Keratinocyte (primary cell): ENCODE data around the gene DYNLRB1. TPM values are rescaled to one million over a fixed set of nuclear protein-coding genes. Genes with fewer than 3 reads are reported as not detected.

Experiments used
- DNase-seq: peaks from one replicate; pipeline ENCODE4 v3.0.0-alpha.2; 2011; ENCODE audit warnings: low read depth, missing footprints, low spot score
- FAIRE-seq: peaks from 2 replicates; lab custom pipeline; 2011; peaks lifted over from hg19 to GRCh38; lab: Jason Lieb, UNC
- H2AFZ ChIP-seq: 2 replicates; pipeline ENCODE4 v1.6.0; 2012; ENCODE audit warnings: low read length, control low read depth, inconsistent platforms; ENCODE audit not compliant: control insufficient read depth
- H3K27ac ChIP-seq: 2 replicates; pipeline ENCODE4 v1.5.1; 2011; ENCODE audit warnings: low read length; ENCODE audit not compliant: control insufficient read depth, insufficient read depth
- H3K27me3 ChIP-seq: 3 replicates; pipeline ENCODE4 v1.6.0; 2011; ENCODE audit warnings: low read length; ENCODE audit not compliant: control insufficient read depth, insufficient read depth; ENCODE audit errors: extremely low read depth
- H3K36me3 ChIP-seq, 2 experiments: 2 replicates in 1 of 2; 3 replicates in 1 of 2; pipeline ENCODE4 v1.5.1; 2011; ENCODE audit warnings: low read length in 2 of 2, mild to moderate bottlenecking in 1 of 2; ENCODE audit not compliant: control insufficient read depth in 2 of 2, insufficient read depth in 2 of 2; ENCODE audit errors: extremely low read depth in 1 of 2
- H3K4me1 ChIP-seq: 3 replicates; pipeline ENCODE4 v1.5.1; 2011; ENCODE audit warnings: low read length; ENCODE audit not compliant: control insufficient read depth, insufficient read depth; ENCODE audit errors: extremely low read depth
- H3K4me2 ChIP-seq: 3 replicates; pipeline ENCODE4 v1.6.0; 2011; ENCODE audit warnings: low read depth, low read length; ENCODE audit not compliant: control insufficient read depth, insufficient read depth; ENCODE audit errors: extremely low read depth
- H3K4me3 ChIP-seq, 3 experiments: fragments of 200-600 bp in 1 of 3; sonication (generic) in 1 of 3; 2 replicates in 2 of 3; 3 replicates in 1 of 3; pipeline ENCODE4 v1.5.1; 2011 to 2016; ENCODE audit warnings: low read length in 3 of 3, mild to moderate bottlenecking in 3 of 3, control low read depth in 2 of 3, inconsistent platforms in 1 of 3, low read depth in 1 of 3, mixed read lengths in 1 of 3, mixed run types in 1 of 3, moderate library complexity in 1 of 3; ENCODE audit not compliant: control insufficient read depth in 2 of 3, insufficient read depth in 2 of 3; ENCODE audit errors: extremely low read depth in 1 of 3
- H3K79me2 ChIP-seq: 2 replicates; pipeline ENCODE4 v1.6.0; 2012; ENCODE audit warnings: low read length; ENCODE audit not compliant: control insufficient read depth, insufficient read depth
- H3K9ac ChIP-seq: 3 replicates; pipeline ENCODE4 v1.6.0; 2011; ENCODE audit warnings: low read length; ENCODE audit not compliant: control insufficient read depth, insufficient read depth; ENCODE audit errors: extremely low read depth
- H3K9me1 ChIP-seq: 3 replicates; pipeline ENCODE4 v1.6.0; 2011; ENCODE audit warnings: low read length; ENCODE audit not compliant: control insufficient read depth, insufficient read depth; ENCODE audit errors: extremely low read depth
- H3K9me3 ChIP-seq: 2 replicates; pipeline ENCODE4 v1.5.1; 2012; ENCODE audit warnings: low read depth, low read length; ENCODE audit not compliant: control insufficient read depth
- H4K20me1 ChIP-seq: 3 replicates; pipeline ENCODE4 v1.6.0; 2011; ENCODE audit warnings: low read length; ENCODE audit not compliant: control insufficient read depth, insufficient read depth; ENCODE audit errors: extremely low read depth
- CTCF ChIP-seq, 3 experiments: IDR thresholded peaks in 1 of 3; conservative IDR thresholded peaks in 1 of 3; optimal IDR thresholded peaks in 1 of 3; 2 replicates in 2 of 3; 3 replicates in 1 of 3; pipeline versions ENCODE3 to v1.5.1; 2011; ENCODE audit warnings: low read length in 3 of 3, mild to moderate bottlenecking in 3 of 3, moderate library complexity in 2 of 3, control low read depth in 1 of 3, inconsistent platforms in 1 of 3; ENCODE audit not compliant: insufficient read depth in 2 of 3; ENCODE audit errors: extremely low read depth in 1 of 3
- EZH2 ChIP-seq: IDR thresholded peaks from one replicate; pipeline ENCODE4 v1.6.1; 2012; ENCODE audit warnings: inconsistent platforms, mild to moderate bottlenecking, low read length, moderate library complexity
- dilution Hi-C: fragments of 300-500 bp; cut with MboI; formaldehyde crosslinking; loops from one replicate; pipeline ENCODE4 v1.7.0; 2020; ENCODE audit warnings: low sequenced_read_pairs; ENCODE audit not compliant: extremely low pct_ligation_motif_present
- polyA plus RNA-seq, 5 experiments: library from polyadenylated mRNA; depleted of rRNA in 3 of 5; stranded (reverse) in 3 of 5; stranded (forward) in 1 of 5; unstranded in 1 of 5; fragments of >200 nt; gene quantifications; 1 replicate in 1 of 5; 2 replicates in 3 of 5; 3 replicates in 1 of 5; pipeline versions ENCODE4 v1.2.1 to v1.2.3, GENCODE V29; 2011 to 2012; ENCODE audit warnings: missing spikeins in 2 of 5, low read depth in 1 of 5, low replicate concordance in 1 of 5

Gene DYNLRB1
- polyA plus RNA-seq, 1 donor (not counting 4 experiments of a cell fraction or from before 2014, with no cell fraction given), result 156 TPM

DNA sequence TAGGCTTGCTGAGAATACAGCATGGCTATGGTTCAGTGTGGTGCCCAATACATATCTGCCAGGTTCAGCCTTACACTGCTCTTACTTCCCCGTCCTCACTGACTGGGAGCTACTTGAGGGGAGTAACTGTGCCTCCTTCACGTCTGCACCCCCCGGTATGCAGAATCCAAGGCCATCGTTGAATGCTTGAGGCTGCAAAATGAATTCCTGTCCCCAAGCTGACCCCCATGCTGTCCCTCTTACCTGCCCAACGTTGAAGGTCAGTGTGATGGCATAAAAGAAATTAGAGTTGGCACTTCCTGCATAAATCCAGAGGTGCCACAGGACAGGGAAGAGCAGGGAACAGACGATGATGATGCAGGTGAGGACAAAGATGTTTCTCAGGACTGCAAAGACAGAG lies 58.6 kb downstream of the DYNLRB1 start:
- Histone ChIP-seq H4K20me1 (no peaks in the 10 kb centered on the region), H3K4me1 (peaks cover 14% of the 10 kb centered on the region), H3K9me1 (no peaks in the 10 kb centered on the region), H3K4me3 (no peak overlapping the region), H3K9me3 (no peaks in the 10 kb centered on the region), H3K9ac (no peak overlapping the region), H3K27me3 (no peaks in the 10 kb centered on the region), H2AFZ (no peak overlapping the region), H3K27ac (no peak overlapping the region), H3K36me3 (peaks cover 4 to 7% of the 10 kb centered on the region in 2 experiments), H3K4me2 (no peak overlapping the region), H3K79me2 (no peaks in the 10 kb centered on the region)
- FAIRE-seq, result no peak
- dilution Hi-C loops, result no loop called here
- DNase-seq, result no peak
- no peak for TF ChIP-seq CTCF (optimal IDR thresholded peaks at IDR 0.05 in 1 of 3, IDR thresholded peaks at IDR 0.05 in 1 of 3, conservative IDR thresholded peaks at IDR 0.05 in 1 of 3; ENCODE audit: extremely low read depth in 1 of 3, insufficient read depth in 2 of 3, low read length in 3 of 3)
- no peak for TF ChIP-seq EZH2

GRCh38 chr20:34575271-34575670 lies 59.0 kb downstream of the DYNLRB1 start:
- H2AFZ ChIP-seq, result no peak overlapping the region
- H3K27ac ChIP-seq, result no peak overlapping the region
- peaks cover 18% of the 10 kb centered on the region for H3K4me1 ChIP-seq
- H3K4me2 ChIP-seq, result no peak overlapping the region
- no peak overlapping the region for H3K4me3 ChIP-seq
- DNase-seq (no peak), FAIRE-seq (no peak)
- peaks cover 4 to 7% of the 10 kb centered on the region in 2 experiments for H3K36me3 ChIP-seq
- no peaks in the 10 kb centered on the region for H3K9me3 ChIP-seq
- no peaks in the 10 kb centered on the region for H4K20me1 ChIP-seq
- TF ChIP-seq EZH2, result no peak
- TF ChIP-seq CTCF (optimal IDR thresholded peaks at IDR 0.05 in 1 of 3, IDR thresholded peaks at IDR 0.05 in 1 of 3, conservative IDR thresholded peaks at IDR 0.05 in 1 of 3; ENCODE audit: extremely low read depth in 1 of 3, insufficient read depth in 2 of 3, low read length in 3 of 3), result no peak
- dilution Hi-C loops, result no loop called here
- H3K9ac ChIP-seq, result no peak overlapping the region
- H3K79me2 ChIP-seq, result no peaks in the 10 kb centered on the region
- H3K9me1 ChIP-seq, result peaks cover 2% of the 10 kb centered on the region
- no peaks in the 10 kb centered on the region for H3K27me3 ChIP-seq
